Measurements from ENCODE around the gene ZC3HAV1.
"Not testable (repeated sequence)": the region's sequence is repeated elsewhere in the genome, so short reads cannot be mapped to it uniquely, and the experiment has no call there.

DNA sequence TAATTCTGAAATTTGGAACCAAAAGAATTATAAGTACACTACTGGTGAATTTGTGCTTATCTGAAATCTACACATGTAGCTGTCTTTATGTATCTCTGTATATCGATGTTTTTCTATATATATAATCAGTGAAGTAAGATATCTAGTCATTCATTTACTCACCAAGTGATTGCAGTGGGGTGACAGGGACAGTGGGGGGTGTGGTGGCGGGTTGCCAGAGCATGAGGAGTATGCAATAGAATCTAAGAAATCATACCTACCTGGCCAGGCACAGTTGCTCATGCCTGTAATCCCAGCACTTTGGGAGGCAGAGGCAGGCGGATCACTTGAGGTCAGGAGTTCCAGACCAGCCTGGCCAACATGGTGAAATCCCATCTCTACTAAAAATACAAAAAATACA lies 15.5 kb upstream of the ZC3HAV1 start:
- TF ChIP-seq, protein P1, sequence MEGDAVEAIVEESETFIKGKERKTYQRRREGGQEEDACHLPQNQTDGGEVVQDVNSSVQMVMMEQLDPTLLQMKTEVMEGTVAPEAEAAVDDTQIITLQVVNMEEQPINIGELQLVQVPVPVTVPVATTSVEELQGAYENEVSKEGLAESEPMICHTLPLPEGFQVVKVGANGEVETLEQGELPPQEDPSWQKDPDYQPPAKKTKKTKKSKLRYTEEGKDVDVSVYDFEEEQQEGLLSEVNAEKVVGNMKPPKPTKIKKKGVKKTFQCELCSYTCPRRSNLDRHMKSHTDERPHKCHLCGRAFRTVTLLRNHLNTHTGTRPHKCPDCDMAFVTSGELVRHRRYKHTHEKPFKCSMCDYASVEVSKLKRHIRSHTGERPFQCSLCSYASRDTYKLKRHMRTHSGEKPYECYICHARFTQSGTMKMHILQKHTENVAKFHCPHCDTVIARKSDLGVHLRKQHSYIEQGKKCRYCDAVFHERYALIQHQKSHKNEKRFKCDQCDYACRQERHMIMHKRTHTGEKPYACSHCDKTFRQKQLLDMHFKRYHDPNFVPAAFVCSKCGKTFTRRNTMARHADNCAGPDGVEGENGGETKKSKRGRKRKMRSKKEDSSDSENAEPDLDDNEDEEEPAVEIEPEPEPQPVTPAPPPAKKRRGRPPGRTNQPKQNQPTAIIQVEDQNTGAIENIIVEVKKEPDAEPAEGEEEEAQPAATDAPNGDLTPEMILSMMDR (optimal IDR thresholded peaks at IDR 0.05 in 1 of 3, IDR thresholded peaks at IDR 0.05 in 1 of 3, conservative IDR thresholded peaks at IDR 0.05 in 1 of 3; ENCODE audit: extremely low read depth in 1 of 3, insufficient read depth in 2 of 3, low read length in 3 of 3) = not testable (repeated sequence)
- not testable (repeated sequence) for TF ChIP-seq EZH2 (IDR thresholded peaks at IDR 0.05; ENCODE audit: low read length)
